Measurements from ENCODE around the gene LEMD1.
A peak's percentile ranks its signal among the peaks of the same experiment; 100 is the strongest.

LEMD1 gene

DNA sequence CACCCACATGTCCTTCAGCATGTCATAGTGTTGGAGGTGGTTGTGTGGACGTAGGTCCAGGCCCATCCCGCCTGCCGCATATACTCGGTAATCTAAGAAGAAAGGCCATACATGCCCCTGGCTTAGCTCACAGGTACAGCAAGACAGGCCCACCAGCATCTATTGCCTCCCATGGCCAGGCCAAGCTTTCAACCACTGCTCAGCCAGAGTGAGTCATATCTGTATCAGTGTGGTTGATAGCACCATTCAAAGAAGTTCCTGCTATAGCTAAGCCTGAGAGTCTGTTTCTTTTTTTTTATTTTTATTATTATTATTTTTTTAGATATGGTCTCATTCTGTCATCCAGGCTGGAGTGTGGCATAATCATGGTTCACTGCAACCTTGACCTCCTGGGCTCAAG, 82.1 kb downstream of the LEMD1 start:
- DNase-seq (ENCODE audit: insufficient read length, low spot score): no peak
- TF ChIP-seq CTCF (IDR thresholded peaks at IDR 0.05; ENCODE audit: insufficient read depth, missing control alignments): no peak

GRCh38 chr1:205339197-205339702, 82.6 kb downstream of the LEMD1 start:
- no peak for TF ChIP-seq CTCF (IDR thresholded peaks at IDR 0.05; ENCODE audit: insufficient read depth, missing control alignments)
- DNase-seq (ENCODE audit: insufficient read length, low spot score): no peak
- no peak for FAIRE-seq

More for the DNA sequence above, 82.1 kb downstream of the LEMD1 start:
- FAIRE-seq: no peak

DNA sequence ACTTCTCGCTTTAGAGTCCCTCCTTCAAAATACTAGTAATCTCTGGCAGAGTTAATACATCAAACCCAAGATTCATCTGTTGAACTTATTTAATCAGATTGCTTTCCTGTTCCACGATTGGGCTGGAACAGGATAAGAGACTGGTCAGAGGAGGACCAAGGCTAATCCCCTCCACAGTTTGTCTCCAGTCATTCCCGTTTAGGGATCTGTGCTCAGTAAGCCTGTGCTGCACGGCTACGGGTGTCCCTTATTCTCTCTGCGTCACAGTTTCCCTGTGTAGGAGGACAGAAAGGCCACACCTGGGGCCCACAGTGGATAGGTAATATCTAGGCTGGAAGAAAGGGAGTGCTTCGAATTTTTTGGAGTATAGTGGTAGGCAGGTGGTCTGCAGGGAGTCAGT, 83.8 kb downstream of the LEMD1 start:
- no peak for TF ChIP-seq CTCF (IDR thresholded peaks at IDR 0.05; ENCODE audit: insufficient read depth, missing control alignments)
- DNase-seq (ENCODE audit: insufficient read length, low spot score): no peak
- FAIRE-seq: no peak

DNA sequence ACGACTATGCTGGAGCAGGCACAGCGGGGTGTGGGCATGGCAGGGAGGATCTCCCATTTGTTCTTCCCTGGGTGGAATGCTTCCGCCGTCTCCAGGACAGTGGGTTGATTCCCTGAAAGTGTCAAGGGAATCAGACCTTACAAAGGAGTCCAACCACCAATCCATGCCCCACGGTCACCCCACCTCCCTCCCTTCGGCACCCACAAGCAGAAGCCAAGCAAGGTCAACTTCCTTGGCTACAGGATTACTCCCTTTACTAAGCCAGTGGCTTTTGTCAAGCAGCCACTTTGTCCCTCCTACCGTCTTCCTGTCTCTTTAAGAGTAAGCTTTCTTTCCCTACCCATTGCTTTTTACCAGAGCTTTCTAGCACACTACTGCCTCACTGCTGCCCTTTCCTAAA, 84.4 kb downstream of the LEMD1 start:
- TF ChIP-seq CTCF (IDR thresholded peaks at IDR 0.05; ENCODE audit: insufficient read depth, missing control alignments): no peak
- FAIRE-seq: no peak
- no peak for DNase-seq (ENCODE audit: insufficient read length, low spot score)

DNA sequence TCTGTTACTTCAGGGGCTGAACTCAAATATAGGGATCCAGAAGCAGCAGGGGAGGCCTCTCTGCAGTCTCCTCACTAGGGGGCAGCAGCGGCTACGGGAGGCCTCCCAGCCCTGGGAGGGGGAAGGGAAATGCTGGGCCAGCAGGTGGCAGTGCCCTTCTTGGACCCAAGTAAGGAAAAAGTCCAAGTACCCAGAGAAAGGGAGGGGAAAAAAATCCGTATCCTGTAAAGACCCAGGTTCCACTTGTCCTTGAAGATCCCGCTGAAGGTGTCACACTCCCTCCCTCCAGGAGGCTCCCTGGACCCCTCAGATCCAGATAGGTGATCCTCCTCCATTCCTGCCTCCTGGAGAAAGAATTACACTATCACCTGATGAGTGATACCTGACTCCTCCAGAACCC, 86.2 kb downstream of the LEMD1 start:
- TF ChIP-seq CTCF (IDR thresholded peaks at IDR 0.05; ENCODE audit: insufficient read depth, missing control alignments): peak; percentile 100
- DNase-seq (ENCODE audit: insufficient read length, low spot score): peak; percentile 93
- FAIRE-seq: peak; percentile 63

DNA sequence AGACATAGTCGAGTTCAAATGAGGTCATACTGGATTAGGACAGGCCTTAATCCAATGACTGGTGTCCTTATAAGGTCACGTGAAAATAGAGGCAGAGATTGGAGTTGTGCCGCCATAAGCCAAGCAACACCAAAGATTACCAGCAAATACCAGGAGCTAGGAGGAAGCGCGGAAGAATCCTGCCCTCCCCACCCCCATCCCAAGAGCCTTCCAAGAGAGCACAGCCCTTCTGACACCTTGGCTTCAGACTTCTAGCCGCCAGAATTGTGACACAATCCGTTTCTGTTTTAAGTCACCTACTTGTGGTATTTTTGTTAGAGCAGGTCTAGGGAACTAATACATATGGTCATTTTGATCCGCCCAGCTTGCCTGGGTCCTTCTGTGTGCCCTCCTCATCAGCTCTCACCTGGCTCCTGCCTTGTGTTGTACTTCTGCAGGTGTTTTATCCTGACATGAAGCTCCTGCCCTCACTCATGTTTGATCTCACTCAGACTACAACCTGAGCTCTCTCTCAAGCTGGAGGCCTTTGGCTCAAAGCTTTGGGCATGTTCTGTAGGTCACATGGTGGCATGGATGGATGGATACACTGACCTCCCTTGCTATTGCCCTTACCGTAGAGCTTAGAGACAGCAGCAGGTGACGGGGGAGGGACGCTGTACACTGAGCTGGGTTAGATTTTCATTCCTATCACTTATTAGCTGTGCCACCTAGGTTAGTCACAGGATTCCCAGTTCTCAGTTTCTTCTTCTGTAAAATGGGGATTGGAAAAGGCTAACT, 89.7 kb downstream of the LEMD1 start:
- no peak for TF ChIP-seq CTCF (IDR thresholded peaks at IDR 0.05; ENCODE audit: insufficient read depth, missing control alignments)
- DNase-seq (ENCODE audit: insufficient read length, low spot score): no peak
- FAIRE-seq: no peak

Data from D721Med (cell line).